ENCODE data around the gene C22orf39. TPM values are rescaled to one million over a fixed set of nuclear protein-coding genes. Genes with fewer than 3 reads are reported as not detected.

C22orf39 gene
- total RNA-seq, 4 donors from 2014 or later: 15.8 to 54.0 (median 24.7) TPM

DNA sequence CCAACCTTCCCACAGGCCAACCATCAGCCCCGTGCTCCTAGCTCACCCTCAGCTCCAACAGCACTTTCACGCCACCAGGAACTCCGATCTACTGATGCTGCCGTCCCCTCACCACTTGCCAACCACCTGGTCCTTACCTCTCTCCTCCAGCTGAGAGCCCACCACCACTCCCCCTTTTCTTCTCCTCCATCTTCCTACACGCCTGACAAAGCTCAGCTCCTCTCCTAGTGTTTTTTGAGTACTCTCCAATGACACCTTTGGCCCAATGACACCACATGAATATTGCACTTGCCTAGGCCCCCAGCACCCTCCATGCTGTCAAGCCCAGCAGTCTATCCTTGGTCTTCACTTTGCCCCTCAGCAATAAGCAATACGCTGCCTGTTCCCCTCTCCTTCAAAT lies 46.6 kb downstream of the C22orf39 start:
- WGBS, 2 donors: 94 to 97% methylated on average over 6 of the region's 6 CpGs
- Histone ChIP-seq H3K36me3 (peaks cover 8 to 85% (median 14%) of the 10 kb centered on the region in 3 donors), H3K27ac (no peak overlapping the region), H3K4me1 (no peaks in the 10 kb centered on the region), H3K9me3 (no peaks in the 10 kb centered on the region), H3K4me3 (no peak overlapping the region), H3K27me3 (no peaks in the 10 kb centered on the region)
- no peak for DNase-seq
- intact Hi-C loops (cut with DNase I): no loop called here
- TF ChIP-seq POLR2A (IDR thresholded peaks at IDR 0.05) (no peak), CTCF (IDR thresholded peaks at IDR 0.05) (no peak)

DNA sequence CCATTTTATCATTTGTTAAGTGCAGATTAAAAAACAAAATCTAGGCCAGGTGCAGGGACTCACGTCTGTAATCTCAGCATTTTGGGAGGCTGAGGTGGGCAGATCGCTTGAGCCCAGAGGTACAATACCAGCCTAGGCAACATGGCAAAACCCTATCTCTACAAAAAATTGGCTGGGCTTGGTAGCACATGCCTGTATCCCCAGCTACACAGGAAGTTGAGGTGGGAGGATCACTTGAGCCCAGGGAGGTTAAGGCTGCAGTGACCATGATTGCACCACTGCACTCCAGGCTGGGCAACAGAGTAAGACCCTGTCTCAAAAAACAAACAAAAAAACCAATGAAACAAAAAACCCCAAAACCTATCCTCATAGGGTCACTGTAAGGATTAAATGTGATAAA lies 48.9 kb downstream of the C22orf39 start:
- intact Hi-C loops (cut with DNase I): no loop called here
- TF ChIP-seq POLR2A (IDR thresholded peaks at IDR 0.05) (no peak), CTCF (IDR thresholded peaks at IDR 0.05) (no peak)
- H3K27ac ChIP-seq: no peak overlapping the region
- WGBS, 2 donors: 60 to 93% methylated on average over 1 to 2 of the region's 2 CpGs
- no peaks in the 10 kb centered on the region for H3K9me3 ChIP-seq
- H3K4me3 ChIP-seq: no peak overlapping the region
- no peaks in the 10 kb centered on the region for H3K4me1 ChIP-seq
- peaks cover 13 to 85% (median 24%) of the 10 kb centered on the region in 3 donors for H3K36me3 ChIP-seq
- no peak for DNase-seq
- H3K27me3 ChIP-seq: no peaks in the 10 kb centered on the region

- H3K27ac ChIP-seq: no peak overlapping the region
- WGBS, 2 donors: 73 to 82% methylated on average over 4 to 6 of the region's 6 CpGs
- no peaks in the 10 kb centered on the region for H3K4me1 ChIP-seq
- TF ChIP-seq CTCF (IDR thresholded peaks at IDR 0.05) (no peak), POLR2A (IDR thresholded peaks at IDR 0.05) (no peak)
- intact Hi-C loops (cut with DNase I): no loop called here
- H3K27me3 ChIP-seq: no peaks in the 10 kb centered on the region
- H3K36me3 ChIP-seq: peaks cover 13 to 88% (median 24%) of the 10 kb centered on the region in 3 donors
- DNase-seq: no peak
- H3K9me3 ChIP-seq: no peaks in the 10 kb centered on the region
- H3K4me3 ChIP-seq: no peak overlapping the region
Measured at GRCh38 chr22:19398206-19398605, 49.3 kb downstream of the C22orf39 start.

DNA sequence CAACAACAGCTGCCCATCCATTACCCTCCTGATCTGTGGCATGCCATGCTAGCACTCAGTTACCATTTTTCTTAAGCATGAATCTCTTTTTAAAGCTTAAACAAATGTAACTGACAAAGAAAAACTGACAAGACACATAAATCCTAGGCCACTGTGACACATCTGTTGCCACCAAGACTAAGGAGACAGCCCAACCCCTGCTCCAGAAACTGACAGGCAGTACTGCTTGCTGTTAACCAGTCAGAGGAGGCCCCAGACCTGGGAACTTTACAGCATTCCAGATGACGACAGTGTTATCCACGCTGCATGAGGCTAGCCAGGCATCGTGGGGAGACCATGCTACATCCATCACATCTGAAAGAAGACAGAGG lies 49.8 kb downstream of the C22orf39 start:
- intact Hi-C loops (cut with DNase I): no loop called here
- H3K27ac ChIP-seq: no peak overlapping the region
- no peaks in the 10 kb centered on the region for H3K9me3 ChIP-seq
- H3K4me3 ChIP-seq: no peak overlapping the region
- WGBS, 2 donors: 82% methylated on average over 3 of the region's 3 CpGs; no CpG with 5 or more reads in 1 of the 2 donors
- peaks cover 13 to 93% (median 24%) of the 10 kb centered on the region in 3 donors for H3K36me3 ChIP-seq
- no peaks in the 10 kb centered on the region for H3K4me1 ChIP-seq
- TF ChIP-seq CTCF (IDR thresholded peaks at IDR 0.05): no peak
- no peak for DNase-seq
- no peaks in the 10 kb centered on the region for H3K27me3 ChIP-seq

DNA sequence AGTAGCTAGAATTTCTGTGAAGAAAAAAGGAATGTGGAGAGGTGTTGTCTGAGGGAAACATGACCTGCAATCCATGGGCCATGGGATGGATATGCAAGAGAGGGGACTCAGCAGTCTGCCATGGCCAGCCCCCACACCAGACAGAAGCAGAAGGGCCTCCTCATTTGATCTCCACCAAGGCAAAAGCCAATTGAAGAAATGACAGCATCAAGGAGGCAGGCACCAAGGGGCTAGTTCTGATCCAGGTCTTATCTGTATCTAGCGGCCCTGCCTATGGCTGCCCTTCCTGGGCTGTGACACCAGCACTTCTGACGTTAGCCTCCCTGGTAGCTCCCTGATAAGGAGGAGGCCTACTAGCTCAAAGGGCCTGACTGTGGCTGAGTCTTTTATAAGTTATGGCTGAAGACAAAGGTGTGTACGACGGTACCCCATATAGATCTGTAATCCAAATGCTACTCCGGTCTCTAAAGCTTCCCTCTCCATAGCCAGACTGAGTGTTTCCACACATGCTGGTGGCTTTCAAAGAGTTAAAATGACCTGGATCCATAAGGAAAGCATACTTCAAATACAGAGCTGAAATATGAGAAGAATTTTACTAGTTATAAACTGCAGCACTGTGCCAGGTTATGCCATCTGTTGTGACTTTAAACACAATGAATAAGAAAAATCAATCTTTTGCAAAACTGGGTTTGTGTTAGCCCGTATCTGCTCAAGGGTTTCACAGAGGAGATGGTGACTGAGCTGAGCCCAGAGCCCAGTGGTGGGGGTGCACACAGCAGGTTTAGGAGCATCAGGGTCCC lies 50.4 kb downstream of the C22orf39 start:
- WGBS, 2 donors: 89 to 100% methylated on average over 1 to 3 of the region's 6 CpGs
- TF ChIP-seq CTCF (IDR thresholded peaks at IDR 0.05) (no peak), POLR2A (IDR thresholded peaks at IDR 0.05) (no peak)
- Histone ChIP-seq H3K36me3 (peaks cover 18 to 99% (median 24%) of the 10 kb centered on the region in 3 donors), H3K4me3 (no peak overlapping the region), H3K27ac (no peak overlapping the region), H3K27me3 (no peaks in the 10 kb centered on the region), H3K9me3 (no peaks in the 10 kb centered on the region), H3K4me1 (no peaks in the 10 kb centered on the region)
- no peak for DNase-seq
- intact Hi-C loops (cut with DNase I): no loop called here
